Medulla oblongata (tissue), 1 donor: ENCODE data around the gene TTF1.

ENCODE experiments used
- DNase-seq: peaks from one replicate; pipeline ENCODE4 v3.0.0-alpha.2; 2015; ENCODE audit errors: extremely low spot score

Gene TTF1, protein sequence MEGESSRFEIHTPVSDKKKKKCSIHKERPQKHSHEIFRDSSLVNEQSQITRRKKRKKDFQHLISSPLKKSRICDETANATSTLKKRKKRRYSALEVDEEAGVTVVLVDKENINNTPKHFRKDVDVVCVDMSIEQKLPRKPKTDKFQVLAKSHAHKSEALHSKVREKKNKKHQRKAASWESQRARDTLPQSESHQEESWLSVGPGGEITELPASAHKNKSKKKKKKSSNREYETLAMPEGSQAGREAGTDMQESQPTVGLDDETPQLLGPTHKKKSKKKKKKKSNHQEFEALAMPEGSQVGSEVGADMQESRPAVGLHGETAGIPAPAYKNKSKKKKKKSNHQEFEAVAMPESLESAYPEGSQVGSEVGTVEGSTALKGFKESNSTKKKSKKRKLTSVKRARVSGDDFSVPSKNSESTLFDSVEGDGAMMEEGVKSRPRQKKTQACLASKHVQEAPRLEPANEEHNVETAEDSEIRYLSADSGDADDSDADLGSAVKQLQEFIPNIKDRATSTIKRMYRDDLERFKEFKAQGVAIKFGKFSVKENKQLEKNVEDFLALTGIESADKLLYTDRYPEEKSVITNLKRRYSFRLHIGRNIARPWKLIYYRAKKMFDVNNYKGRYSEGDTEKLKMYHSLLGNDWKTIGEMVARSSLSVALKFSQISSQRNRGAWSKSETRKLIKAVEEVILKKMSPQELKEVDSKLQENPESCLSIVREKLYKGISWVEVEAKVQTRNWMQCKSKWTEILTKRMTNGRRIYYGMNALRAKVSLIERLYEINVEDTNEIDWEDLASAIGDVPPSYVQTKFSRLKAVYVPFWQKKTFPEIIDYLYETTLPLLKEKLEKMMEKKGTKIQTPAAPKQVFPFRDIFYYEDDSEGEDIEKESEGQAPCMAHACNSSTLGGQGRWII

DNA sequence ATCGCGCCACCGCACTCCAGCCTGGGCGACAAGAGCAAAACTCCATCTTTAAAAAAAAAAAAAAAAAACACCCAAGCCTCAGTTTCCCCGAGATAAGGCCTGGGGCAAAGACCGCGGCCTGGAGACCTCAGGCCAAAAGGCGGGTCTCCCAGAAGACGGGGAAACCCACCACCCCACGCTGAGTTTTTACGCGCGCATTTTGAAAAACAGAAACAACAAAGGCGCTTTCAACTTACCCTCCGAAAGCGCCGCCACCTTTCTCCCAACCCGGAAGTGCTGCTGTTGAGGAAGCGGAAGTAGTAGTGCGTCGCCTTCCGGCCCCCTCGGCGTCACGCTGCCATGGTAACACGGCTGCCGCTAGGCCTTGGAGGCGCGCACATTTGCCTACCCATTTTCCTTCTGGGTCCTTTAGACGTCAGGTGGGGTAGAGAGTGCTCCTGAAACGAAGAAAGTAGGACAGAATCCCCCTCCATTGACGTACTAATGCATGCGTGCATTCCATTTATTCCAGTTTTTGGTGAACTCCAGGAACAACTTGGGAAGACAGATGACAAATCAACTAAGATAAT is at the start of gene TTF1:
Gene TTF1, minus strand, starts transcription at position 287 of the 569 bp plus-strand sequence. CDS start 4,019 bp downstream, outside the sequence.
- DNase-seq, result peak; percentile 92

DNA sequence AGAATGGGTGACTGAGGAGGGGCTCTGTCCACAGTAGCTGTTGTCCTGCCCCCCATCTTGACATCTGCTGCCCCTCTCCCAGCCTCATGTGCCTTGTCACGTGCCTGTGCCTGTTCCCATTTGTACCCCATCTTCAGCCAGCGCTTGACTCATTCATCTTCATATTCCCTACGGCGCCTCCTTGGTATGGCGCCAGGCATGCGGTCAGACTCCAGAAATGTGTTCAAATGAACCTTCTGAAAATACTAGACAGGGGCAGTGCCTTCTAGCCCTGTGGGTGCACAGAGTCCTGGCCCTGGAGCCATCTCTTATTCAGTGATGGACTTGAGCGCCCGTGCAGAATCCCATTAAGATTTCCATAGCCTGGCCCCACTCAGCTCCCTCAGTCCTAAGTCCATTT is 49.6 kb upstream of the TTF1 start:
- DNase-seq, result no peak

DNA sequence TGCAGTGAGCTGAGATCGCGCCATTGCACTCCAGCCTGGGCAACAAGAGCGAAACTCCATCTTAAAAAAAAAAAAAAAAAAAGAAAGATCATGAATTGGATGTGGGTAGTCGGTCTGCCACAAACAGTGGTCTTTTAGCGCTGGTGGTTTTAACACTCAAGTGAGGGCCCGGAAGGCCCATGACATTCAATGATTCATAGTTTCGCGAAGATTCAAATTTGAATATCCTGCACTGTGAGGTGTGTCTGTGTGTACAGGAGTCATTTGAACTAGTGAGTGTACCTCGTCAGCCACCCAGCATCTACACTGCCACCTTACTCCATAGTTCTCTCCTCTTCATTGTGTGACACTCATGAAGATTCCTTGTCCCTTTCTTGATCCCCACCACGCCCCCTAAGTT is 44.6 kb upstream of the TTF1 start:
- DNase-seq, result no peak

DNA sequence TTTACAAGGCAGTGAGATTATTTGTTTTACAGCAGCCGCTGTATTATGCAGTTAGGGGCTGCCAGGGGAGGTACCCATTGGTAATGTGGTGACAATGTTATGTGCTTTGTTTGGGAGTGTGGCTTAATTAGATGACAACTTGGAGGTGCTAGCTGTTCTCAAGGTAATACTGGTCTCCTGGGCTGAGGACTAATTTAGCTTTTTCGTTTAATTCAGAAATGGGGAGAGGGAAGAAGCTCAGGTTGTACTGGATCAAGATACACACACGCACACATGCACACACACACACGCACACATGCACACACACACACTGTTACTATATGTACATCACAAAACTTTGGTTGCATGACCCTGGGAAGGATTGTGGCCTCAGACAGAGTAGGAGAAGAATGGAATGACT is 41.3 kb upstream of the TTF1 start:
- no peak for DNase-seq

DNA sequence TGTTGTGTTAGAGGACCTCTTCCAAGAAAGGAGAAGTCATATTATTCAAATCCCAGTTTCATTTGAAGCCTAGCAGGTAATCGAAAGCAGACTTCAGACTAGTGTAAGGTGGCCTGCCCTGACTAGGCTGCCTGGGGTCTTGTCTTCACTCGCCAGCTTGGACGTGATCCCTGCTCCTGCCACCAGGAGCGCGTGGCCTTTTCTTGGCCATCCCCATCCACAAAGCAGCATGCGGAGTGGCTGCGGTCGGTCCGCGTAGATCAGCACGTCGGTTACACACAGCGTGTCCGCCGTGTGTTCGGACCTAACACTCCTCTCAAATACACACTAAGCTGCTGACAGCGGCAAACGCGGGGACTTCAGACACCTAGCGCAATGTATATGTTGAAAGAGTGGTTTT is 40.7 kb upstream of the TTF1 start:
- DNase-seq, result no peak

DNA sequence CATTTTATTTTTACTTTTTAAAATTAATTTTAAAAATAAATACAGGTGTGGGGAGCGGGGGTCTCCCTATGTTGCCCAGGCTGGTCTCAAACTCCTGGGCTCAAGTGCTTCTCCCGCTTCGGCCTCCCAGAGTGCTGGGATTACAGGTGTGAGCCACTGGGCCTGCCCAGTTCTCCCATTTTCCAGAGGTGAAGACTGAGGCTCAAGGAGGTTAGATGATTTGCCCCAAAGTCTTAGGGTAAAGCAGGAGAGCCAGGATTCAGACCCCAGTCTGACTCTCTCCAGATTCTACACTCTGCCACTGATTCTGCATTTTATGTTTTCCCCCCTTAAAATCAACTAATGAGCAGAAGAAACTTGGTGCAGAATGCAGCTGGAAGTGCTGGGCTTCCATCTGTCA is 40.2 kb upstream of the TTF1 start:
- DNase-seq, result no peak

DNA sequence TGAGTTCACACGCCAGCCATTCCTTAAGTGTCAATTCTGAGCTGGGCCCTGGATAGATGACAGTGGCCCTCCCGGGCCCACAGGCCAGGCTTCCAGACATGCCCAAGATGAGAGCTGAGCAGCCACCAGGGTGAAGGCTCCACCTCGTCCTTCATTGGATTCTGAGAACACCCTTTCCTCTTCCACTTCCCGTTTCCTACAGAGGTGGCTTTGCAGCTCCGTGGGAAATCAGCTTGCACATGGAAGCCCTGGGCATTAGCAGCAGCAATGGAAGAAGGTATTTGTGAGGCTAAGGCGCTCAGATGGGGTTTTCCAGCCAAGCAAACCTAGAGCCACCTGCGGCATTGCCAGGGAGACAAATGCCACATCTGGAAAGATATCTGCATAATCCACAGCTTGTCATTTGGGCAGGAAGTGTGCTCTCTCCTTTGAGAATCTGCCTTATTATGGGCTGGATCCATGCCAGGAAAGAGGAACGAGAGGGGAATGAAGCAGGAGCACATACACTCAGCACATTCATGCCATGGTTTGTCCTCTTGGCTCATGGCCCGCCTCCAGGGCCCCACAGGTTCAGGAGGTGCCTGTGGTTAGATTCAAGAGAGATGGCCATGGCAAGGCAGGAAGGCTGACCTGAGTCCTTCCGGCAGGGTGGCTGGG is 37.4 kb upstream of the TTF1 start:
- DNase-seq, result no peak

DNA sequence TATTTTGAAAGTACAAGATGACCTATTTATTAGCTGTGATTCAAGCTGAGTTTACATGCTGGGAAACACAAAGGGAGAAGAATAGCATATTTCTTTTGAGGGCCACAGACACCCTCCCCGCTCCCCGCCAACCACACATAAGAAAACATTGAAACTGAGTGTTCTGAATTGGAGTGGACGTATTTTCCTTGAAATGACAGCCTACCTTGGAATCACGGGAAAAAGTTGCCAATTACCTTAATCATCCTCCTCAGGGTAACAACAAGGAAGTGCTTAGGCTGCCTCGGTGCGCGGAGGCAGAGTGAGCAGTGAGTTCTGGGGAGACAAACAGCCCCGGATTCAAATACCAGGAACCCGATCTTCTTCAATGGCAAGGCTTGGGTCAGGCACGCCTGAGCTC is 34.8 kb upstream of the TTF1 start:
- DNase-seq, result no peak

DNA sequence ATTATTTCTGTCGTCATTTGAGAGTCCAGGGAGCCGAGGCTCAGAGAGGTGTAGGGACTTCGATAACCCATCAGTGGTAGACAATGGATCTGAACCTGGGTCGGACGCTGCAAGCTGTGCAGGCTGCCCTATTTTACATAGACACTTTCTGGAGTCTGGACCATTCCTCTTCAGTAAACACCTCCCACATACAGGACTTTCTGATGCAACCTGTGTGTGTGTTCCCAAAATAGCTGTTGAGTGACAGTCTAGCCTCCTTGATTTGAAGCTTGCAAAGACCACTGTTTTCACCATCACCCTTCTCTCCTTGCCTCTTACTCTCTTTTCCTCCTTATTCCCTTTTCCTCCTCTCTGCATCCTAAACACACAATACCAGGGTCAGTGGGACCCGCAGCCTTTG is 34.1 kb upstream of the TTF1 start:
- DNase-seq, result no peak

DNA sequence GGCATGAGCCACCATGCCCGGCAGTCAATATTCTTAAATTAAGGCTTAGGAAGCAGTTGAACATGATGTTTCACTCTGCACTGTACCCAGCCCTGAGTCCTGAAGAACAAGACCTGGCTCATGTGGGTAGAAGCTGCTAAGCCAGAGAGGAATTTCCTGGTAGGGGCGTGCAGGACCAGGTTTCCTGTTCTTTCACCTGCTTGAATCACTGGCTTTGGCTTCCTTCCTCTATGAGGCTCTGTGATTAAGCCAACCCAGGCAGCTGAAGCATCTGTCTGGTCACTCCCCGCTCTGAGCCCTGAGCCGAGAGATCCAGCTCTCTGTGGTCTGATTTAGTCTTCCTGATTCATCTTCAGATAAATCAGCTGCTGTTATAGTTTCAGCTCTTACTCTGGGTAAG is 32.5 kb upstream of the TTF1 start:
- no peak for DNase-seq

DNA sequence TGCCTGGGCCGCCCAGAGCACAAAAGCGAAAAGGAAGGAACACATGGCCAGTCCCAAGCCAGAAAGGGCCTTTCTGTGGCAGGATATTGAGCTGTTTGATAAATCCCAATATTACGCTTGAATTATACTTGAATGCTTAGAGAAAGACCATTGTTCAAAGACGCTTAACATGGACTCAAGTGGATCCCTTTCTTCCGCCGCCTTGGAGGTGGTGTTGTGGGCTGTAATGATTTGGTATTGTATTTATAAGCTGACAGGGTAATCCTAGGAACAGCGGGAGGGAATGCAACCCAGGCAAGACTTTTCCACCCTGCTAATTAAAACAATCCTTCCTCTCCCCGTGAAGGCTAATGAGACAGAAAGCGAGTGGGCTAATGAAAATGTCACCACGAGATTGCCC is 28.2 kb upstream of the TTF1 start:
- DNase-seq, result no peak

DNA sequence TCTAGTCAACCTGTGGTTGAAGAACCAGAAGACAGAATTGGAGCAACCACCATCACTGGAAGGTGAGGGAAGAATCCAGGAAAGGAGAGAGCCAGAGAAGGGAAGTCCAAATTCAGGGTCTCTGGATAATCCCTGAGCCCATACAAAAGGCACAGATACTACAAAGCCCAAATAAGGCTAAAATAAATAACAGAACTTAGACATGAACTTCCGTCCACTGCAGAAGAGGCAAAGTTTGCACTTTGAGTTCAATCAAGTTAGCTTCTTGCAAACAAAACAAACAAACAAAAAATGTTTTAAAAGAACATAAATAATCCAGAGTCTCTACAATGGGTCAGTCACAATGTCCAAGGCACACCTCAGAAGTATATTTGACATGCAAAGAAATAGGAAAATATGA is 24.4 kb upstream of the TTF1 start:
- DNase-seq, result no peak

DNA sequence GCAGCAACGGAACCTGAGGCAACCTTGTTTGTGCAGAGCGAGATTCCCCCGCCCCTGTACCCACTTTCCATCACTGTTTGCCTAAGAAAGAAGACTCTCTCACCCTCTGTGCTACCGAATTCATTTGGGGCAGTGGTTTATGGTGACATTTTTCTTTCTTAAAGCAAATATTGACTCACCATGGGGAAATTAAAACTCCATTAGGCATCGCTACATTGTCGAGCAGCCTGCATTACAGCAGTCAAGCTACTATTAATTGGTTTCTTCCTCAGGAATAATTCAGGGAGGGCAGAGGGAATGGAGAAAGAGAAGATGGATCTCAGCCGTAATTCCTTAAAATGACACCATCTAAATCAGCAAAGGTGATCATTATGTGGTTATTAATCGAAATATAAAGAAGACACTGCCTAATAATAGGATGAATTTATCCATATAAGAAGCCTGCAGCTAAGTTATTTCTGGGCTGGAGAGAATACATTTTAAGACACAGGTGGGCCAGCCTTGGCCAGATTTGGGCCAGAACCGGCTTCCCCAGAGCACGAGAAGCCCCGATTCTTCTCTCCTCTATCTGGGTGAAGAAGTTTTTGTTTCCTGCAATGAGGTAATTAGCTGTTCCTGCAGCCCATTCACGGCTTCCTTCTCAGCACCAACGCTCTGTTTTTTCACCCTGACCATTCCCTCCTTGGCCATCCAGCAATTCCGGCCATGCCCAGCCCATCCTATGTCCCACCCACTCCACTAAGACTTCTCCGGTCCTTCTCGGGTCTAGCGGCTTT is 20.2 kb upstream of the TTF1 start:
- DNase-seq, result no peak

DNA sequence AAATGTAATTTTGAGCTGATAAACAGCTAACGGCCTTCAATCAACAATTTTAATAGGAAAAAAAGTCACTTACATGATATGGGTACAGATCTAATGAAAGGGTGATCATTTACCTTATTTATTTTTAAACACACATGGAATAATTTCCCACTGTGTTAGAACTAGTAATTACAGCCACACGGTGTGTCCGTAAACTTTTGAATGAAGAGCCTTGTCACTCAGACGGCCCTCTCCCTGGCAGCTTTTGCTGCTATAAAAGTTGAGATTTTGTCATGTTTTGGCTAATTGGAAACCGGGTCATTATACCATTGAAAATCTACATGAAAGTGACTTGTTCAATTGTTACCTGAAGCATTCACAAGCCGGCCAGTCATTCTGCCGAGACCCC is 19.0 kb upstream of the TTF1 start:
- DNase-seq, result no peak

DNA sequence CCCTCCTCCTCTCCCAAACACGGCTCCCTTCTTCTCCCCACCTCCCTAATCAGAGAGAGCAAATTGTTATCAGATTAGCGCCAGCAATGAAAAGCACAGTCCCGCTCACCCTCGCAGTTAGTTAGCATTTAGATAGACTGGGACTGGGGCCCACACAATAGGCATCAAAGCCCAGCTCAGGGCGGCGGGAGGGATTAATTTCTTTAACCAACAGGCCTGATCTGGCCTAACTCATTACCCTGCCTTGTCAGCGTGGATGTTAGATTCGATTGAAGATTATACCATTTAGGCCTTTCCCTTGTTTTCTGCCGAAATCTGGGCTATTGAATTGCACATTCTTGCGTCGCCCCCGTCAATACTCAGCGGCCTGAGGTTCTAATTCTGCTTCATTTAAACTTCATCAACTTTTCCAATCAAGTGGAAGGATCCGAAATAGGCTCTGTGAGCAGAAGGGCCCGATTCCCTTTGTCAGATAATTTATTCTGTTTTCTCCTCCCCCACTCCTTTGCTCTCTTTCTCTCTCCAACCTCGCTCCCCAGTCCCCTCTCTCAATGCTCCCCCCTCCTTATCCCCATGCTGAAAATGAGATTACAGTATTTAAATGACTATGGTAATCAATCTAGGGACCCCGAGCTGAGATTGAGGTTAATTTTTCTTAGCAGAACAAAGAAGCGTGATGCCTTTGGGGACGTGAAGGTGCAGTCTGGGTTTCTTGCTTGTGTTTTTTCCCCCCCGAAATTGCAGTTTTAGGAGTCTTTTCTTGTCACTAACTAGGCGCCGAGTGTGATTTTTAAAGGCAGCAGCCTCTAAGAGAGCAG is 18.4 kb upstream of the TTF1 start:
- DNase-seq, result no peak

DNA sequence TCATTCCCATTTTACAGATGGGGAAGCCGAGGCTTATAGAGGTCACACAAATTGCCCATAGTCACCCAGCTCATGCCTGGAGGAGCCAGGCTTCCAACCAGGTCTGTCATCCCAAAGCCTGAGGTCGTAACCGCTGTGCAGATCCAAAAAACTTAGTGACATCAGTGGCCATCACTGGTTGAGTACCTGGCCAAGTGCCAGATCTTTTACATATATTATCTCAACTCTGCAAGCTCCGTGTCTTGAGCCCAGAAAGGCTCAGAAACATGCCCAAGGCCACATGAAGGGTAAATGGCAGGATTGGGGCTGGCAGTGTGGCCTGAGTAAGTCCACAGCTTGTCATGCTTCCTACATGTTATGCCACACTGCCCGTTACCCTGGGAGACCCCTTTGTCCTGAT is 16.9 kb upstream of the TTF1 start:
- no peak for DNase-seq

DNA sequence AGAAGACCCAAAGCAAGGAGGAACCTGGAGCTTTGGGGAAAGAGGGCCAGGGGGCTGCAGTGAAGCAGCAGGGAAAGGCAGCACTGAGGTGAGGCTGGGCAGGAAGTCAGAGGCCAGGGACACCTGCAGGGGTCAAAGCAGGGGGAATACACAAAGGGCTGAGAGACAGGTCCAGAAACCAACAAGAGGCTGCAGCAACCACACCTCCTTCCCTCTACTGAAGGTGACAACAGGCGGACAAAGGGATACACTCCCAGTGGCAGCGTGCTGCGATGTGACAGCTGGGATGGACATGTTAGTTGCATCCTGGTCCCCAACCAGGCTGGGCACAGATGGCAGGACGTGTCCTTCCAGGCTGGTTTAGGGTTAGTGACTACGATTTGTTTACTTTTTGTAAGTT is 15.9 kb upstream of the TTF1 start:
- no peak for DNase-seq

DNA sequence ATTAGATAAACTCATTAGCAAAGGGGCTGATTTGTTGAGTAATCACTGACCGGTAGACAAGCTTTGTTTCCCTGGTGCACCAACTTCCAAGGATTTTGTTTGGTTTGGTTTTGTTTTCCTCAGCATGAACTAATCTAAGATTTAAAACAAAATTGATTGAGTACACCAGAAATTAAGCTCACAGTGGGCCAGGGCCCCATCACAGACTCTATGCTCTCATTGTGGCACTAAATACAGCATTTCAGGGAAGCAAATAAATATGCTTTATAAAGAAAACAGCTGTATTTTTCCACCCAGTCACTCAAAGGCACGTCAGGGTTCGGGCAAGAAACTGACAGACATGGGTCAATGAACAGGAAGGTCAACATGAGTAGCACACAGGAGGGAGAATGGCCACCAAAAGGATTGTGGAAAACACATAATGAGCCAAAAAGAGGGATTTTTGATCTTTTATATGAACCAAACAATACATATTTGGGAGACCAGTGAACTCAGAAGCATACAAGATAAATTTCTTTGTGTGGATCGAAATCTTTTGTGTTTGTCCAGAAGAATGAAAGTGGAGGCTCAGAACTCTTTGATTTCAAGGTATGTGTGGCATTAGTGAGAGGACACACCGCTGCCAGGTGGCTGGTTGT is 12.2 kb upstream of the TTF1 start:
- DNase-seq, result no peak

DNA sequence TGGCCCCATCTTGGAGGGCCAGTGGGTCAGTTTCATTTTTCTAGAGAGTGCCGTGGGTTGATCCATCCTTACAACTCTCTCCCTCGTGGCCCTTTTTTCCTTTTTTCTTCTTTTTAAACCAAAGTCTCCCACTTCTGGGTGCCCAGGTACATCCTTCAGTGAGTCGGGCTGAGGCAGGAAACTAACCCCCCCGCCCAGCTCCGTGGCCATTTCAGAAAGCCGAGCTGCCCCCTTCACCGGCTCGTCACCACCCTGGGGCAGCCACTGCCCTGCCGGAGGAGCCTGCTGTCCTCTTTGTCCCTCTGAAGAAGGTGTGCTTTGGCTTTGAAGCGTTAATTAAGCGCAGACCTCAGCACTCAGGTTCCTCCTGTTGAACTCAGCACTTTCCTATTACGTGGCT is 8.5 kb upstream of the TTF1 start:
- no peak for DNase-seq

DNA sequence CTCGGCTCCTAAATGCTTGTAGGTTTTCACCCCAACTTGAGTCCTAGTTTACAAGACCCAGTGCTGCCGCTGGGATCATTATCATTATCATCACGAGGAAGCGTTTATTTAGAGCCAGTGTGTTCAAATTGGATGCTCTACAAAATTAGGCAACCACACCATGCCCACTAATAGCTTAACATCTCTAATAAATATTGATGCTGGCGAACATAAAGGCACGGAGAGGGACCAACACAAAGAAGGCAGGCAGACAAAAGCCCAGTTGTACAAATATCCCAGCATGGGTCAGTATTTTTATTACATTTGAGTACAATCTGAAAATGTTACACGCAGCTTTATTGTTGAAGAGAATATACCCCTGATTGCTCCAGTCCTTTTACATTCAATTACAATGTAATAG is 8.1 kb upstream of the TTF1 start:
- no peak for DNase-seq
